ENCODE results near the gene C1orf198.

Gene C1orf198

DNA sequence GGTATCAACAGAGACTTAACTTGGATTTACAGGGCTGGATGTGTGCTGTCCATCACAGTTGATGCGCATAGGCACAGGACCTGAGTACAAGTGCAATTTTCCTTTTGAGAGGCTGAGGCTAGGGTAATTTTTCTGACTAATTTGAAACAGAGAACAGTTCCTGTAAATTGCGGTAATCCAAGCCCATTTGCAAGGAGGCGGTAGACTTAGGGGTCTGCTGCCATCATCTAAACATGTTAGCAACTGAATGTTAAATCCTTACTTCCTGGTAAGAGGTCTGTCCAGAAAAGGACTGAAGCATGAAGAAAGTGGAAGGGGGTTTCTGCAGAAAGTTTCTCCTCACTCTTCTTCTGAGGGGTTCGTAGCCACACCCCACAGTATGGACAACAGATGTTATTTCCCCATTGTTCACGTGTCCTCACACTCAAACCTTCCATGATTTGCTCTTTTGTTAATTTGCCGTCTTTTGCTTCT is 23.7 kb upstream of the C1orf198 start:
- no peak for DNase-seq (ENCODE audit: low read depth, low spot score)

- DNase-seq (ENCODE audit: low read depth, low spot score), result no peak
Observed at GRCh38 chr1:230891413-230891812, 23.1 kb upstream of the C1orf198 start.

DNA sequence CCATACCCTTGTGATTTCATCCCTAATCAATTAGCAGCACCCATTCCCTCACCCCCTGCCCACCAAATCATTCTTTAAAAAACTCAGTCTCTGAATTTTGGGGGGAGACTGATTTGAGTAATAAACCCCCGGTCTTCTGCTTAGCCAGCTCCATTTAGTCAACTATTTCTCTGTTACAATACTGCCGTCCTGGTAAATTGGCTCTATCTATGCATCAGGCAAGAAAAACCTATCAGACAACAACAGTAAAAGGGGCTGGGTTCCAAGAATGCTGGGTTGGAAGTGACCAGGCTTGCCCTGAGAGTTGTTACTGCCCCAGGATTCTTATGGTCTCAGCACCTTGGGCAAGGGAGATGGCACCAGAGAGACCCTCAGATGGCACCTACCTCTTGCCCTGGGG is 16.3 kb upstream of the C1orf198 start:
- no peak for DNase-seq (ENCODE audit: low read depth, low spot score)

DNA sequence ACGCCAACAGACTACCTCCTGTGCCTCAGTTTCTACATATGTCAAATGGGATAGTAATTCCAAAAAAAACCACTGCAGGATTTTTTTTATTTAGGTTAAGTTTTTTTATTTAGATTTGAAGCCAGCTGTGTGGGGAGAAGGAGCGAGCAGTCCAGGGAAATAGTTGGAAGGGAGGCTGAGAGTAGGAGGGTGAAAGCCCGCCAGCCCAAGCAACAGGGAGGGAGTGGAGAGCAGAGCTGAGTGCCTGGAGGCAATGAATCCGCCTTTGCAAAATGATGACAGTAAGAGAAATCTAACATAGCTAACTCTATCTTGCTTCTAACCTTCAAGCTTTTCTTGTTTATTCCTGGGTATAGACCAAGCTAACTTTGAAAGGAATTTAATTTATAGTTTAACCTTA is 15.6 kb upstream of the C1orf198 start:
- DNase-seq (ENCODE audit: low read depth, low spot score), result no peak

- DNase-seq (ENCODE audit: low read depth, low spot score), result no peak
Observed at GRCh38 chr1:230879778-230880177, 11.5 kb upstream of the C1orf198 start.

- DNase-seq (ENCODE audit: low read depth, low spot score), result no peak
Observed at GRCh38 chr1:230878591-230878990, 10.3 kb upstream of the C1orf198 start.

DNA sequence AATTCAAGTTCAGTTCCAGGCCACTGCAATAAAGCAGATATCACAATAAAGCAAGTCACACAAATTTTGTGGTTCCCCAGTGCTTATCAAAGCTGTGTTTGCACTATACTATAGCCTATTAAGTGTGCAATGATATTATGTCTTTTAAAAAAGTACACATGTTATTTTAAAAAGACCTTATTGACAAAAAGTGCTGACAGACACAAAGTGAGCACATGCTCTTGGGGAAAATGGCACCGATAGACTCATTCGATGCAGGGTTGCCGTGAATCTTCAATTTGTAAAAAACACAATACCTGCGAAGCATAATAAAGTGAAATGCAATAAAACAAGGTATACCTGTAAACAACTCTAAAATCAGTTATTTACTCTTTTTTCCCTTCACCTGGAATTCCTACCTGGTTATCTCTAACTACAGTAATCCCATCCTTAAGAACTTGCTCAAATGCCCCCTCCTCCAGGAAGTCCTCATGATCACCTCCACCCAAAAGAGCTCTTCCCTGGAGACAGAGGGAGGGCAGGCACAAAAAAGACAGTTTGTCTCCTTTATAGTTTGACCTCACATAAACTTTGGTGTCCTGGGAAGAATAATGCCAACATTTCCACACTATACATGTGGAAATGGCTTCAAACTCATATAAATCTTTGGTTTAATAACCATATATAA is 9.7 kb upstream of the C1orf198 start:
- no peak for DNase-seq (ENCODE audit: low read depth, low spot score)

DNA sequence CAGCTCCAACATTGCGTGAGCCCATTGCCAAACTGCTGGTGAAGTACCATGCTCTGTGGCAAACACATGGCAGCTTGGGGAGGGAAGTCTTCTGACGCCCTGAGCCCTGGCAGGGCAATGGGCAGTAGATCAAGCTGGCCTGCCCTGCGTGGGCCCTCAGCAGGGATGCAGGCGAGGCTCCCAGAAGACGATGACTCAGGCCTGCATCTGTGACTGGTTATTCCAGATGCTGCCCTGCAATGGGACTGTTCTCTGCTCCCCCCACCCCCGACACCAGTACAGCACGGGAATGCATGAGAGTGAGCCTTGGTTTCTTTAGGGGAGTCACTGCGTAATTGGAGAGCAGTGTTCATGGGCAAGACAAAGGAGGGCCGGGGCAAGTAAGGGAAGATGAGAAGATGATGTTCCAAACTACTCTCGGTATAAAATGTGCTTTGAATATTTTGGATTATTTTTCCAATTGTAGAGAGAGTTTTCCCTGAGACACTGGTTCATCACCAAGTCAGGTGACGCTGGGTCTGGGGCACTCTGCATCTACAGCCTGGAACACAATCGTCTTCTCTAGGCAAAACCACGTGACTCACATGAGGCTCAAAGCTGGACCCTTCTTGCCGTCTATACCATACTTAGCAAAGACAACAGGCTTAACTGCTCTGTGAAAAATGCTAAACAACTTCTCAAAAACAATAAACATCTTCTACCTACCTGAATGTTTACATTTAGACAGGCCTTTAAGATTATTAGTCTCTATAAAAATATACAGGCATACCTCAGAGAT is 9.0 kb upstream of the C1orf198 start:
- no peak for DNase-seq (ENCODE audit: low read depth, low spot score)

- no peak for DNase-seq (ENCODE audit: low read depth, low spot score)
Observed at GRCh38 chr1:230876660-230877059, 8.3 kb upstream of the C1orf198 start.

- DNase-seq (ENCODE audit: low read depth, low spot score), result no peak
Observed at GRCh38 chr1:230875370-230875769, 7.0 kb upstream of the C1orf198 start.

GRCh38 chr1:230870916-230871315 is 2.6 kb upstream of the C1orf198 start:
- no peak for DNase-seq (ENCODE audit: low read depth, low spot score)

- DNase-seq (ENCODE audit: low read depth, low spot score), result no peak
Observed at GRCh38 chr1:230869500-230869899, 1.2 kb upstream of the C1orf198 start.

DNA sequence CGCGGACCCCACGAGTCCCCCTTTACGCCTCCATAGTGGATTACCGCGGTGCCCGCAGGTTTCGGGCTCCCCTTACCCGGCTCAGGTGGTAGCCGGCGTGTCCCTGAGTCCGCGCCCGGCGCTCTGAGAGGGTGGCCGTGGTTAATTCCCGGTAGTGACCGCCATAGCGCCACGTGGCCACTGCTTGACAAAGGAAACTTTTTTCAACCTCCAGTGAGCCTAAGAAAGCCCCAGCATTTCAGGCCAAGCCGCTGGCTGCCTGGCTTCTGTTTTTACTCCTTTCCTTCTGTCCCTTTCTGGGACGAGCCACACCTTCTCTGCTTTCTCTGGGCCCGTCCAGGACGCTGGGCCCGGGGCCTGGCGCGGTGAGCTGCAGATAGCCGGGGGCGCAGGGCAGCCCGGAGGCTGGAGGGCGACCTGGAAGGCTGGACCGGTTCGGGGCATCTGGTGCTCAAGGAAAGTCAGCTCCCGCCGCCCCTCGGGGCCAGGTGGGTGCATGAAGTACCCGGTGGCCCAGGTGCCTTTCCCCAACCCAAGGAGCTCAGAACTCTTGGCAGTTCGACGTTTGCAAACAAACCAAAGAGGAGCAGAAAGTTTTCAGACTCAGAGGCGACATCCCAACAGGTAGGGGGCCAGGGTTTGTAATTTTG is 540 bp upstream of the C1orf198 start:
- DNase-seq (ENCODE audit: low read depth, low spot score), result no peak

GRCh38 chr1:230867101-230867902 is 1.0 kb downstream of the C1orf198 start:
- no peak for DNase-seq (ENCODE audit: low read depth, low spot score)

DNA sequence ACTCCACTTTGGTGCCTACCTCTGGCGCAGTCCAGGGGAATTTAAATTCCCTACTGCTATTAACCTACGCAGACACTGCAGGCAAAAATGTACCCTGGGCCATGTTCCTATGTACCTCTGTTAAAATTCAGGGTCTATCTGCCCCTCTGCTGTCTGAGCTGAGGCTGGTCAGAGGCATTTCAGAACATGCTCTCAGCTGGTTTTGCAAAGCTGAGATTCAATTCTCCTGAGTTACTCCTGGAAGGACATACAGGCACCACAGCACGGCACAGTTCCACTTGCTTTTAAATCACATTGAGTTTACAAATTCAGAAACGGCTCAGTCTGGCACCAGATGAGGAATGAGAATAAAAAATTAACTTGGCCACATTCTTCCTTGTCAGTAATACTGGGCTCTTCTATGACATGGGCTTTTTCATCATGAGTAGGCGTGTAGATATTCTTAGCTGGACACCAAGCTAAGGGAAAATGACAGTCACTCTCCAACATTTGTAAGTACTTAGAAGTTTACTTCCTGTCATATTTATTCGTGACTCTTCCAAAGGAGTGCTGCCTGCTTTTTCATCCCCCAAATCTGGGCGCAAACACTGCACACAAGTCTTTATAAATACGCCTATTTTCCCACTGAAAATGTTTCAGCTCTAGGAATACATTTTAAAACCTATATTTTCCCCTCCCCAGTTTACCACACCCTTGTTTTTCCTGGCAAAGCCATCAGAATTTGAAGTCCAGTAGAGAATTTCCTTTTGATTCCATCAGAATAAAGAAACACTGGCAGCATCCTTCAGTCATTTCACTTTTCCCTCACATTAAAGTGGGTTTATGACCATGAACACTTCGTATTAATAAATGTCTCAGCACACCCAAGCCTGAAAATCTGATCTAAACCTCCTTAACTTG is 1.9 kb downstream of the C1orf198 start:
- no peak for DNase-seq (ENCODE audit: low read depth, low spot score)

GRCh38 chr1:230865062-230865817 is 3.1 kb downstream of the C1orf198 start:
- DNase-seq (ENCODE audit: low read depth, low spot score), result no peak

DNA sequence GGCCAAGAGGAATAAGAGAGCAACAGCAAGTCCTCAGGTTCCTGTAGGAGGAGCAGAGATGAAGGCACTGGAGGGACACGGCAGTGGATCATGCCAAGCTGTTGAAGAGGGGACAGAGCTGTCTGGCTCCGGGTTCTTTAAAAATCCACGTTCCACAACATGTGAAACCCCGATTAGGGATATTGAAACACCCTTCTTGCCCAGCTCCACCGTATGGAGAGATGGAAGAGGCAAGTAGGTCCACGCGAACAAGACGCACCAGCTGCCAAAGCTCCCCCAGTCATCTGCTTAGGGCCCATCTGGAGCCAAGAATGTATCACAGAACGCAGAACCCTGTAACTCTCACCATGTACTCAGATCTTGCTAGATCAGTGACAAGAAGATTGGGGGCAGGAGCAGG is 3.9 kb downstream of the C1orf198 start:
- DNase-seq (ENCODE audit: low read depth, low spot score), result no peak

DNA sequence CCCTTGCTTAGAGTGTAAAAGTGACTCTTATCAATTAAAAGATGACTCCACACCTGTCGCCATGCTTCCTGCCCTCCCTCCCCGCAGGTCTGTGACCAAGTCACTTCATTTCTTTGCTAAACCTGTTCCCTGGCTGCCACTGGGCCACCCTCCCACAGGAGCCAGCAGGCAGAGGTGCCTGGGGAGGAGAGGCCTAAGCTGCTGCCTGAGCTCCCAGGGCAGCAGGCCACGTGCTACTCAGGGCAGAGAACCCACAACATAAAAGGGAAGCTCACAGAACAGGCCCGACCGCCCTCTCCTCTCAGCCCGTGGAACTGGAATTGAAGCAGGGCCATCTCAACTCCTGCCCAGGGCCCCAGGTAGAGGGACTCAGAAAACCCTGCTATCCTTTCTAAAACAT is 4.9 kb downstream of the C1orf198 start:
- DNase-seq (ENCODE audit: low read depth, low spot score), result no peak

GRCh38 chr1:230861970-230862595 is 6.2 kb downstream of the C1orf198 start:
- DNase-seq (ENCODE audit: low read depth, low spot score), result no peak

GRCh38 chr1:230861489-230861888 is 6.8 kb downstream of the C1orf198 start:
- no peak for DNase-seq (ENCODE audit: low read depth, low spot score)
